Measurements from ENCODE around the gene ACOX3.

DNA sequence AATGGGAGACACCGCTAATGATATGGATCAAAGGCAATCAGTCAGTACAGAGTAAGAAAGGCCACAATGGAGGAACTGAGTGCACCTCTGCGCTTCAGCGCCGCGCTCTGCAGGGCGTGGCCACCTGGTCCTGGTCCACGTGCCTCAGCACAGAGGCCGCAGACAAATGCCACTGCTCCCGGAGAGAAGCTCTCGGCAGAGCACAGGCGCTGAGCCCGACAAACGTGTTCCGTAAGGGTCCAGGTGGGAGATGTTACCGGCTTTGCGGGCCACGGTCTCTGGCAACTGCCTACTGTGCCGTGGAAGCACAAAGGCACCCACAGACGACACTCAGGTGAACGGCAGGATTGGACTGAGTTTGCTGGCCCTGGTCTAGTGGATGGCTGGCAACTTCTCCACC is 68.9 kb downstream of the ACOX3 start:
- TF ChIP-seq POLR2AphosphoS5 (IDR thresholded peaks at IDR 0.05; ENCODE audit: low read depth, low read length) (no peak), POLR2A (IDR thresholded peaks at IDR 0.05; ENCODE audit: low read depth, low read length) (no peak)

All from GM12891 (cell line).